Astrocyte of the spinal cord (primary cell): ENCODE results near the gene ASB18.

Experiments
- DNase-seq: peaks from one replicate; pipeline ENCODE4 v3.0.0; 2011; ENCODE audit warnings: low read depth, low spot score
- H3K4me3 ChIP-seq: 2 replicates; pipeline ENCODE4 v1.5.1; 2011; ENCODE audit warnings: low read depth, mild to moderate bottlenecking, low read length, moderate library complexity
- CTCF ChIP-seq: IDR thresholded peaks from 2 replicates; pipeline ENCODE4 v1.5.1; 2012; ENCODE audit warnings: low read depth, mild to moderate bottlenecking, low read length, inconsistent platforms
- in situ Hi-C: cut with HindIII; loops from 2 replicates; pipeline ENCODE4 v1.10.0; 2017; ENCODE audit warnings: low sequenced_read_pairs

Gene ASB18

GRCh38 chr2:236265675-236266074, 1.5 kb upstream of the ASB18 start:
- H3K4me3 ChIP-seq, result no peak overlapping the region
- in situ Hi-C loops, result no loop called here
- TF ChIP-seq CTCF, result no peak
- DNase-seq, result no peak

- no peak for DNase-seq
- no peak overlapping the region for H3K4me3 ChIP-seq
- in situ Hi-C loops, result no loop called here
- no peak for TF ChIP-seq CTCF
These were observed 2.0 kb downstream of the ASB18 start for GRCh38 chr2:236262238-236262637.

- no peak for TF ChIP-seq CTCF
- in situ Hi-C loops, result no loop called here
- no peak overlapping the region for H3K4me3 ChIP-seq
- DNase-seq, result no peak
These were observed 2.8 kb downstream of the ASB18 start for GRCh38 chr2:236261452-236261851.

GRCh38 chr2:236259371-236259770, 4.8 kb downstream of the ASB18 start:
- DNase-seq, result no peak
- H3K4me3 ChIP-seq, result no peak overlapping the region
- in situ Hi-C loops, result no loop called here
- TF ChIP-seq CTCF, result no peak

- no peak for DNase-seq
- in situ Hi-C loops, result no loop called here
- no peak overlapping the region for H3K4me3 ChIP-seq
- no peak for TF ChIP-seq CTCF
These were observed 6.6 kb downstream of the ASB18 start for GRCh38 chr2:236257575-236257974.

- in situ Hi-C loops, result no loop called here
- no peak overlapping the region for H3K4me3 ChIP-seq
- TF ChIP-seq CTCF, result no peak
- no peak for DNase-seq
These were observed 7.1 kb downstream of the ASB18 start for GRCh38 chr2:236257136-236257535.

GRCh38 chr2:236256366-236256985, 7.7 kb downstream of the ASB18 start:
- no peak overlapping the region for H3K4me3 ChIP-seq
- no peak for DNase-seq
- no peak for TF ChIP-seq CTCF
- in situ Hi-C loops, result no loop called here
